Measurements from ENCODE around the gene ATP9B.
A peak's percentile ranks its signal among the peaks of the same experiment; 100 is the strongest.

Gene ATP9B

DNA sequence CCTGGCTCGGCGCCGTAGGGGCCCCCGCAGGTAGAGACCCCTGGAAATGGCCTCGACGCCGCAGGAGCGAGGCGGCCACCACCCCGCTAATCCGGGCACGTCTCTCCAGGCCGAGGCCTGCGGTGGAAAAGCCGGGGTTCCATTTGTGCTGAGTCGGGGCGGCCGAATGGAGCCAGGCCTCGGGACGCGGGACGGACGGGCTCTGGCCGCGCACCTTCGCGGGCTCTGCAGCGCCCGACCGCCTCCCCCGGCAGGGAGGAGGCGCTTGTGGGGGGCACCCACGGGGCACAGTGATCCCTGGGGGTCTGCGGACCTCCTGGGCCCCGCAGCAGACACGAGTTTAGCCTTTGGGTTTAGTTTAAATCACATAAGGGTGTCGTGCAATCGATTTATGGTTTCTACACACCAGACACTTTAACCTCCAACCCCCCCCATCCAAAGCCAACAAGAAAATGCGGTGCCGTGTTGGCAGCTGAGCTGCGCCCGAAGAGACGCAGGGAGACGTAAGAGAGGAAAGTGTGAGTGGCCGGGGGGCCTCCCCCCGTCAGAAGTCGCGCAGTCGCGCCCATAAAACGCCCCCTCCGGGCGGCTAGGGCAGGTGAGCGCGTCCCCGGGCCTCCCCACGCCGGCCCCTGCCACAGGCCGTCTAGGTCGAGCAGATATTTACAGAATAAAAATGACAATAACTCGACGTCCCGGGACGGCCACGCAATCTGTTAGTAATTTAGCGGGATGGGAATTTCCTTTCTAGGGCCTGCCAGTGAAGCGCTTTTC is 325.5 kb downstream of the ATP9B start (continued):
- TF ChIP-seq, protein P1, sequence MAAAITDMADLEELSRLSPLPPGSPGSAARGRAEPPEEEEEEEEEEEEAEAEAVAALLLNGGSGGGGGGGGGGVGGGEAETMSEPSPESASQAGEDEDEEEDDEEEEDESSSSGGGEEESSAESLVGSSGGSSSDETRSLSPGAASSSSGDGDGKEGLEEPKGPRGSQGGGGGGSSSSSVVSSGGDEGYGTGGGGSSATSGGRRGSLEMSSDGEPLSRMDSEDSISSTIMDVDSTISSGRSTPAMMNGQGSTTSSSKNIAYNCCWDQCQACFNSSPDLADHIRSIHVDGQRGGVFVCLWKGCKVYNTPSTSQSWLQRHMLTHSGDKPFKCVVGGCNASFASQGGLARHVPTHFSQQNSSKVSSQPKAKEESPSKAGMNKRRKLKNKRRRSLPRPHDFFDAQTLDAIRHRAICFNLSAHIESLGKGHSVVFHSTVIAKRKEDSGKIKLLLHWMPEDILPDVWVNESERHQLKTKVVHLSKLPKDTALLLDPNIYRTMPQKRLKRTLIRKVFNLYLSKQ (tag by site-specific recombination; IDR thresholded peaks at IDR 0.05; ENCODE audit: borderline replicate concordance), result no peak
- no peak for TF ChIP-seq ZNF211 (tag by site-specific recombination; IDR thresholded peaks at IDR 0.05; ENCODE audit: low read depth)
- no peak for TF ChIP-seq ZBTB21 (tag by site-specific recombination; IDR thresholded peaks at IDR 0.05)
- TF ChIP-seq ZNF548 (tag by site-specific recombination; IDR thresholded peaks at IDR 0.05), result no peak
- TF ChIP-seq WT1 (tag by site-specific recombination; IDR thresholded peaks at IDR 0.05), result no peak
- no peak for TF ChIP-seq ZNF423 (tag by site-specific recombination; IDR thresholded peaks at IDR 0.05)
- TF ChIP-seq, protein P2, sequence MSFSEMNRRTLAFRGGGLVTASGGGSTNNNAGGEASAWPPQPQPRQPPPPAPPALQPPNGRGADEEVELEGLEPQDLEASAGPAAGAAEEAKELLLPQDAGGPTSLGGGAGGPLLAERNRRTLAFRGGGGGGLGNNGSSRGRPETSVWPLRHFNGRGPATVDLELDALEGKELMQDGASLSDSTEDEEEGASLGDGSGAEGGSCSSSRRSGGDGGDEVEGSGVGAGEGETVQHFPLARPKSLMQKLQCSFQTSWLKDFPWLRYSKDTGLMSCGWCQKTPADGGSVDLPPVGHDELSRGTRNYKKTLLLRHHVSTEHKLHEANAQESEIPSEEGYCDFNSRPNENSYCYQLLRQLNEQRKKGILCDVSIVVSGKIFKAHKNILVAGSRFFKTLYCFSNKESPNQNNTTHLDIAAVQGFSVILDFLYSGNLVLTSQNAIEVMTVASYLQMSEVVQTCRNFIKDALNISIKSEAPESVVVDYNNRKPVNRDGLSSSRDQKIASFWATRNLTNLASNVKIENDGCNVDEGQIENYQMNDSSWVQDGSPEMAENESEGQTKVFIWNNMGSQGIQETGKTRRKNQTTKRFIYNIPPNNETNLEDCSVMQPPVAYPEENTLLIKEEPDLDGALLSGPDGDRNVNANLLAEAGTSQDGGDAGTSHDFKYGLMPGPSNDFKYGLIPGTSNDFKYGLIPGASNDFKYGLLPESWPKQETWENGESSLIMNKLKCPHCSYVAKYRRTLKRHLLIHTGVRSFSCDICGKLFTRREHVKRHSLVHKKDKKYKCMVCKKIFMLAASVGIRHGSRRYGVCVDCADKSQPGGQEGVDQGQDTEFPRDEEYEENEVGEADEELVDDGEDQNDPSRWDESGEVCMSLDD (tag by site-specific recombination; IDR thresholded peaks at IDR 0.05), result peak; percentile 82
- TF ChIP-seq GLIS1 (tag by site-specific recombination; IDR thresholded peaks at IDR 0.05), result peak; percentile 98
- TF ChIP-seq, protein P3, sequence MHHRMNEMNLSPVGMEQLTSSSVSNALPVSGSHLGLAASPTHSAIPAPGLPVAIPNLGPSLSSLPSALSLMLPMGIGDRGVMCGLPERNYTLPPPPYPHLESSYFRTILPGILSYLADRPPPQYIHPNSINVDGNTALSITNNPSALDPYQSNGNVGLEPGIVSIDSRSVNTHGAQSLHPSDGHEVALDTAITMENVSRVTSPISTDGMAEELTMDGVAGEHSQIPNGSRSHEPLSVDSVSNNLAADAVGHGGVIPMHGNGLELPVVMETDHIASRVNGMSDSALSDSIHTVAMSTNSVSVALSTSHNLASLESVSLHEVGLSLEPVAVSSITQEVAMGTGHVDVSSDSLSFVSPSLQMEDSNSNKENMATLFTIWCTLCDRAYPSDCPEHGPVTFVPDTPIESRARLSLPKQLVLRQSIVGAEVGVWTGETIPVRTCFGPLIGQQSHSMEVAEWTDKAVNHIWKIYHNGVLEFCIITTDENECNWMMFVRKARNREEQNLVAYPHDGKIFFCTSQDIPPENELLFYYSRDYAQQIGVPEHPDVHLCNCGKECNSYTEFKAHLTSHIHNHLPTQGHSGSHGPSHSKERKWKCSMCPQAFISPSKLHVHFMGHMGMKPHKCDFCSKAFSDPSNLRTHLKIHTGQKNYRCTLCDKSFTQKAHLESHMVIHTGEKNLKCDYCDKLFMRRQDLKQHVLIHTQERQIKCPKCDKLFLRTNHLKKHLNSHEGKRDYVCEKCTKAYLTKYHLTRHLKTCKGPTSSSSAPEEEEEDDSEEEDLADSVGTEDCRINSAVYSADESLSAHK (tag by site-specific recombination; IDR thresholded peaks at IDR 0.05), result no peak
- TF ChIP-seq ZNF629 (tag by site-specific recombination; IDR thresholded peaks at IDR 0.05), result 0 out of 2 replicates have a peak, but pooled peaks have one; percentile 36
- TF ChIP-seq, protein P4, sequence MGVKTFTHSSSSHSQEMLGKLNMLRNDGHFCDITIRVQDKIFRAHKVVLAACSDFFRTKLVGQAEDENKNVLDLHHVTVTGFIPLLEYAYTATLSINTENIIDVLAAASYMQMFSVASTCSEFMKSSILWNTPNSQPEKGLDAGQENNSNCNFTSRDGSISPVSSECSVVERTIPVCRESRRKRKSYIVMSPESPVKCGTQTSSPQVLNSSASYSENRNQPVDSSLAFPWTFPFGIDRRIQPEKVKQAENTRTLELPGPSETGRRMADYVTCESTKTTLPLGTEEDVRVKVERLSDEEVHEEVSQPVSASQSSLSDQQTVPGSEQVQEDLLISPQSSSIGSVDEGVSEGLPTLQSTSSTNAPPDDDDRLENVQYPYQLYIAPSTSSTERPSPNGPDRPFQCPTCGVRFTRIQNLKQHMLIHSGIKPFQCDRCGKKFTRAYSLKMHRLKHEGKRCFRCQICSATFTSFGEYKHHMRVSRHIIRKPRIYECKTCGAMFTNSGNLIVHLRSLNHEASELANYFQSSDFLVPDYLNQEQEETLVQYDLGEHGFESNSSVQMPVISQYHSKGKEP (tag by site-specific recombination; IDR thresholded peaks at IDR 0.05), result no peak
- TF ChIP-seq ZNF624 (tag by site-specific recombination; IDR thresholded peaks at IDR 0.05), result no peak
- peak; percentile 81 for TF ChIP-seq ZIC2 (tag by site-specific recombination; IDR thresholded peaks at IDR 0.05)
- no peak for TF ChIP-seq ZNF585B (tag by site-specific recombination; IDR thresholded peaks at IDR 0.05)
- TF ChIP-seq, protein P5, sequence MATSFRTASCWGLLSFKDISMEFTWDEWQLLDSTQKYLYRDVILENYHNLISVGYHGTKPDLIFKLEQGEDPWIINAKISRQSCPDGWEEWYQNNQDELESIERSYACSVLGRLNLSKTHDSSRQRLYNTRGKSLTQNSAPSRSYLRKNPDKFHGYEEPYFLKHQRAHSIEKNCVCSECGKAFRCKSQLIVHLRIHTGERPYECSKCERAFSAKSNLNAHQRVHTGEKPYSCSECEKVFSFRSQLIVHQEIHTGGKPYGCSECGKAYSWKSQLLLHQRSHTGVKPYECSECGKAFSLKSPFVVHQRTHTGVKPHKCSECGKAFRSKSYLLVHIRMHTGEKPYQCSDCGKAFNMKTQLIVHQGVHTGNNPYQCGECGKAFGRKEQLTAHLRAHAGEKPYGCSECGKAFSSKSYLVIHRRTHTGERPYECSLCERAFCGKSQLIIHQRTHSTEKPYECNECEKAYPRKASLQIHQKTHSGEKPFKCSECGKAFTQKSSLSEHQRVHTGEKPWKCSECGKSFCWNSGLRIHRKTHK (tag by site-specific recombination; IDR thresholded peaks at IDR 0.05), result no peak
- TF ChIP-seq ZNF777 (tag by site-specific recombination; IDR thresholded peaks at IDR 0.05; ENCODE audit: borderline replicate concordance), result peak; percentile 48; the same call in 1 of the 2 replicates
- no peak for TF ChIP-seq ZNF155 (tag by site-specific recombination; IDR thresholded peaks at IDR 0.05)
- no peak for TF ChIP-seq ZNF560 (tag by site-specific recombination; IDR thresholded peaks at IDR 0.05; ENCODE audit: borderline replicate concordance)

Data from HEK293 (cell line).